Measurements from ENCODE around the gene SCNN1B.

- no peak for TF ChIP-seq CTCF (IDR thresholded peaks at IDR 0.05)
- no peak for TF ChIP-seq POLR2A (IDR thresholded peaks at IDR 0.05)
- no peak for TF ChIP-seq EP300 (IDR thresholded peaks at IDR 0.05)
Measured at GRCh38 chr16:23388786-23389185, 86.7 kb downstream of the SCNN1B start.
